NCI-H1694 treated with DMSO at 0.1 percent for 48 hours (cell line): ENCODE results near the gene ZNF304.
A peak's percentile ranks its signal among the peaks of the same experiment; 100 is the strongest.

Experiments
- DNase-seq: peaks from one replicate; lab custom pipeline; 2025; lab: John Stamatoyannopoulos, UW

ZNF304 gene

DNA sequence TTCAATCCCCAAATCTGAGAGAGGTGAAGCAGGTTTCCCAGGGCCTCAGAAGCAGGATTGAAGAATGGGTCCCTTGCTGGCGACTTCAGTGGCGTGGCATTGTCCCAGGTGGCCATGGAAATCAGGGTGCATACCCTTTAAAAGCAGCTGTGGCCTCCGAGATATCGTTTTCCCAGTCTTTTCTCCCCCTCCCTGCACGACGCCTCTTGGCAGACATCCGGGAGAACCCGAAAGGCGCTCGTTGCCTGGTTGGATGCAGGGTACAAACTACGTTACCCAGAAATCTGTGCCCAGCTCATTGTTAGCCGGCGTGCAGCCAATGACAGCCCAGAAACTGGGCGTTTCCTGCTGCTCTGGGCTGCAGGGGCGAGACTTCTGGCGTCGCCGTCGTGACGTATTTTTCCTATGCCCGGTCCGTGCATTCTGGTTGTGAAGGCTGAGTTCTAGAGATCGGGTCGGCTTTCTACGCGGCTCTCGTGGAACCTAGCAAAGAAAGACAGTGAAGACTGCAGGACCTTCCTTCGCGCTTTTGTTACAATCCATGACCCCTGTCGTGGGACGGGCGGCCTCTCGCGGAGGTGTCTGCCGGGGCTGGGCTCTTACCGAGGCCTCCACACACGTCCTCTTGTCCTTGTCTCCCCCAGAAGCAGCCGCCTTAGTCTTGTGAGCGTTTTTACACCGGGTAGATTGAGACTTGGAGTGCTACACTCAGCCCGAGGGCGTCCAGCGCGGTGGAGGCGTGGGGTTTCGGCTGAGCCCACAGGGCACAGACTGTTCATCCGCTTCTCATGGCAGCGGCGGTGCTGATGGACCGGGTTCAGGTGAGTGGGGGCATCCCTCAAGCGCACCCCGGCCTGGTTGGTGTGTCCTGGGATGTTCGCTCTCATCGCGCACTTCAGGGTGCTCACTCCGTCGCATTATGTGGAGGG, at the start of gene ZNF304:
Gene ZNF304, plus strand, starts transcription at position 395 of the 929 bp plus-strand sequence. Its CDS starts 394 bp downstream, at position 789.
- DNase-seq = peak; percentile 86

DNA sequence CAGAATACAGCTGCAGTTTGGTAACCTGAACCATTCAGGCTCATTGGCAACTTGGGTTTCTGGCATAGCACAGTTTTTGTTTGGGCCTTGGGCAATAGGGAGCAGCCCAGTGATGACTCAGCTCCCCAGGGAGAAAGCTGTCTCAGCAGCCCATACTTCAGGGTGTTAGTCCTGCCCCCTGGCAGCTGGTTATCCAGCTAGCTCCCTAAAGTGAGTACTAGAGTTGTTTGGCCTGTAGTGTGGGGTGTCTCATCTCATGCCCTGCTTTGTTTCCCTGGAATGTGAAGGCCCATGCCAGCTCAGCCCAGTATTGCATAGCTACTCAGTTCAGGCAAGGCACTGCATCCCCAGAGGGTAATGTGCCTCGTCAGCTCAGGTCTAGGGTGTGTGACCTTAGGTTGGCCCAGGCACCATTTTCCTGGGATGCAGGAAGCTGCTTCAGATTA, 49.0 kb upstream of the ZNF304 start:
- no peak for DNase-seq

DNA sequence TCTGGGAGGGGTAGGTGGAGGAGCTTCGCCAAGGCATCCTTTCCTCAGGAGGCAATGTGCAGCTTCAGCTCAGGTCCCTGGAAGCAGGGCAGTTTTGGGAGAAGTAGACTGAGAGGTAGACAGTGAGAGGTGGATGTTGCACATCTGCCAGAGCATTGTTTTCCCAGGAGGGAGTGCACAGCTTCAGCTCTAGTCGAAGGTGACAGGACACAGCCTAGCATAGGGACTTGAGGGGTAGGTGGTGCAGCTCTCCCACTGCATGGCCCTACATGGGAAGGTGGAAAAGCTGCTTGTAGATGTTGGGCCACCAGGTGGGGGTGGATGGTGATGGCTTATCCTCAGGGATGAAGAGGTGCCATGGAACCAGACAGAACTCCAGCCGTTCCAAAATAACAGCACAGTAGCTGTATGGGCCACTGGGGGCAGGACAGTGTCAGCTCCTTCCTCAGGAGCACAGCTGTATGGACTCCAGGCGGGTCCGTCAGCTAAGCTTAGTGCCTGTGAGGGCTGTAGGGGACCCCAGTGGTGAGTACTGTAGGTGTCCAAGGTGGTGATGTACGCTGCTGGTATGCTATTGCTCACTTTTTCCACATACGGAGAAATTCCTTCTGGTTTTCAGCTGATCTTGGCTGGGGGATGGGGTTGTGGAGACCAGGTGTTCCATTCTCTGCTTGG, 48.2 kb upstream of the ZNF304 start:
- DNase-seq = no peak

DNA sequence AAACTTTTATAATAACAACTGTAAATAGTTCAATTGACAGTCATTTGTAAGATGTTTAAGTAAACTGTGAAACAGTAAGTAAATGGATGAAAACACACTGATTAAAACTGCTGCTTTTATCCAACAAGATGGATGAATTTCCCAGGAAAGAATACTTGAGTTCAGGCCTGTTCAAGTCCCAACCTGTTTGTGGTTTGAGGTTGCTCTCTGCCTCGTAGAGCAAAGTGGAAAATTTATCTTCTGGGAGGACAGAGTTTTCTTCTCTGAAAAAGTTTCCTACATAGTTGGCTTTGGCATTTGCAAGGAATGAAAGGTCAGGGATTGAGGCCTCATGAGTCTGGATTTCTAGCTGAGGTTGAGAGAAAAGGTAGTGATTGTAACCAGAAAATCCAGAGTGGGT, 46.0 kb upstream of the ZNF304 start:
- no peak for DNase-seq

DNA sequence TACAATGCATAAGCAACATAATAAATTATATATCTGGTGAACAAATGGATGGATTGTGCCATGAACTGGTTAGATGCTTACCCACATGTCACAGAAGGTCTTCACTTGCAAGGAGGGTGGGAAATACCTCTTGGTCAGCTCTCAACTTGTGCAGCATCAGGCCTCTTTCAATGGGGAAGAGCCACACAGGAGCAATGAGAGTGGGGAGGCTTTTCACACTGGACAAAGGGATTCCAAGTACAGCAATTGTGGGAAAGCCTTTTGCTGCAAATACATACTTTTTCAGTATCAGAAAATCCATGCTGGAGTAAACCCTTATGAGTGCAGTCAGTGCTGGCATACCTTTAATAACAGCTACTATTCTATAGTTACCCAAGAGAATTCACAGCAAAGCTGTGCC, 42.6 kb upstream of the ZNF304 start:
- DNase-seq = no peak

DNA sequence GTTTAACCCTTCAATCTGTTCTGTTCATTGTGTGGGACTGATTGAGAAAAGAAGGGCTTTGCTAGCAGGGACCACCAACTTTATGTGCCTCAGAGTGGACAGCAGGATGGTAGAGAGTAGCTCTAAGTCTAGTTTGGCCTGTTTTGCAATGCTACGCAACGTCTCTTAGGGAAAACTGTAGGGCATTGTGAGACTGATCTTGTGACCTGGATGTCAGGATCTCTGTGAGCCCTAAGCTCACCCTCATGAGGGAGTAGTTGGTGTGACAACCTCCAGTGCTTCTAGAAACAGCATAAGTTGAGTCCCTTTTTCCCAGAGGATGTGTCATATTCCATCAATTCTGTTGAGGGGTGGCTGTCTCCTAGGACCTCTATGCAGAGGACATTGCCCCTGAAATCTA, 40.3 kb upstream of the ZNF304 start:
- no peak for DNase-seq

DNA sequence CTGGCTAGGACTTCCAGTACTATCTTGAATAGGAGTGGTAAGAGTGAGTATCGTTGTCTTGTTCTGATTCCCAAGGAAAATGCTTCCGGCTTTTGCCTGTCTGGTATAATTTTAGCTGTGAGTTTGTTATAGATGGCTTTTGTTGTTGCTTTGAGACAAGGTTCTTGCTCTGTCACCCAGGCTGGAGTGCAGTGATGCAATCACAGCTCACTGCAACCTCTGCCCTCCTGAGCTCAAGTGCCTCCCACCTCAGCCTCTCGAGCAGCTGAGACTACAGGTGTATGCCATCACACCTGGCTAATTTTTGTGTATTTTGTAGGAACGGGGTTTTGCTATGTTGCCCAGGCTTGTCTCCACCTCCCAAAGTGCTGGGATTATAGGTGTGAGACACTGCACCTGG, 36.9 kb upstream of the ZNF304 start:
- no peak for DNase-seq

DNA sequence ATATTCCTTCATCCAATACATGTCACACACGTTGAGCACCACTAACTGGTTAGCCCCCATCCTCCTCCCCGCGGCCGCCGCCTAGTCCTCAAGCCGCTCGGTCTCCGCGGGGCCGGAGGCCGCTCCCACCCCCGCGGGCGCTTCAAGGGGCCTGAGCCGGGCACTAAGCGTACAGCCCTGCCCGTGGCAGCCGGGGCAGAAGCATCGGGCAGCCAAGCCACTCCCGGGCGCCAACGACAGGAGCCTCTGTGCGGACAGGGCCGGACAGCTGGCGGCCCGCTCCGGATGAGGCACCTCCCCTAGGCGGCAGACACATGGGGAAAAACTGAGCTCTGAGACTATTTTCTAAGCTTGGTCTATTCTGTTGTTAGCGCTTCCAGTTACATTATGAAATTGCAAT, 33.6 kb upstream of the ZNF304 start:
- no peak for DNase-seq

DNA sequence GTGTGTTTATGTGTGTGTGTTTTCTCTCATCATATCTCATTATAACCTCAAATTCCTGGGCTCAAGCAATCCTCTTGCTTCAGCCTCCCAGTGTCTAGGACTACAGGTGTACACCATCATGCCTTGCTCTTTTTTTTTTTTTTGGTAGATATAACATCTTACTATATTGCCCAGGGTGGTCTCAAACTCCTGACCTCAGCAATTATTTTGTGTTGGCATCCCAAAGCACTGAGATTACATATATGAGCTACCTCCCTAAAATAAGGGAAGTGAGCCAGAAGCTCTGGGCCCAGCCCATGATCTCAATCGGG, 31.2 kb upstream of the ZNF304 start:
- no peak for DNase-seq

DNA sequence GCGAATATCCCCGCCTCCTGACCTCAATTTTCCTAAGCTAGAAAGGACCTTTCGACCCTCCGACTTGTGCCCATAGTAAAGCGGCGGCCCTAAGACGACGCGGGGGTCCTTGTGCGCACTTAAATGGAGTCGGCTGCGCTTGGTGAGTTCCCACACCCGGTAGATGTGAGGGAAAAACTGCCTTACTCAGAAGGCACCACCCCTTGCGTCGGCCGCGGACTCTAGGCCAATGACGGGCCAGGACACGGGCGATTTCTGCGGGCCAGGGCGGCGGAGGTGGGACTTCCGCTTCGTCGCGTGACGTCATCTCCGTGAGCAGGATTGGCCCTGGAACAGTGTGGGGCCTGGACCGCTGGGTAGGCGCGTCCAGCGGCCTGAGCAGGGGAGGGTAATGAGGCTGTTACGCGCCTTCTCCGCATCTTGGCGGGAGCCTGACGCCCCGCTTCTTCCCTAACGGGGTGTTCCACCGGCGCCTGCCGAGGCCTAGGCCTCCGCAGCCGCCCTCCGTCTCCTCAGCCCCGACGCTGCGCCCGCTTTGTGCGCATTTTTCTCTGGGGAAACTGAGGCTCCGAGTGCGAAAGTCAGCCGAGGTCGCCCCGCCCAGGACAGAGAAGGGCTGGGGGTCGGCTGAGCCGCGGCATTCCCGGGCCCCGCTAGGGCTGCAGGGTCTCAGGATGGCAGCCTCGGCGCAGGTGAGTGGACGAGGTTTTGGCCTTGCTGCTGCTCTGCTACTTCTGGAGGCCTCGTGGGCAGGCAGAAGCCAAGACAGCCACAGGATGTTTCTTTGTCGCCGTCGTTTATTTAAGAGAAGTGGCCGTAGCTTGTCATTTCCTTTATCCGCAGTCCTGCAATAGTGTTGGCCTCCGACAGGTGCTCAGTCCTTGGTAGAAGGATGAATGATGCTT, 30.6 kb upstream of the ZNF304 start, which contains the start of gene ZNF543:
Gene ZNF543, plus strand, starts transcription at position 293 of the 905 bp plus-strand sequence. Its CDS starts 382 bp downstream, at position 675.
- DNase-seq = peak; percentile 87

DNA sequence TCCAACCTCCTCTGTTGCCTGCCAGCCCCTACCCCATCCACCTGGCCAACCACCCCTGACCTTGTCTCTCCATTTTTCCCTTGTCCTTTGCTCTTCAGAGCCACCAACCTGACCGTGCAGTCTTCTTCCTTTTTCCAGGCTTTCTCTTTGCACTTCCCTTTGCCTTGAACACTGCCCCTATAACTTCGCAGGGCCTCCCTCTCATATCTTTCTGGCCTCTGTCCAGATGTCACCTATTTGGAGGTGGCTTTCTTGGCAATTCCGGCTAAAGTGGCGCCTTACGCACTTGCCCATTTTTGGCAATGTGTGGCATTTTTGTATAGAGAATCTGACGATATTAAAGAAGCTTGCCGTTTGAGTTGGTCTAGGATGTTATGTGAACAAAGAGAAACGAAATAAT, 30.0 kb upstream of the ZNF304 start:
- no peak for DNase-seq

DNA sequence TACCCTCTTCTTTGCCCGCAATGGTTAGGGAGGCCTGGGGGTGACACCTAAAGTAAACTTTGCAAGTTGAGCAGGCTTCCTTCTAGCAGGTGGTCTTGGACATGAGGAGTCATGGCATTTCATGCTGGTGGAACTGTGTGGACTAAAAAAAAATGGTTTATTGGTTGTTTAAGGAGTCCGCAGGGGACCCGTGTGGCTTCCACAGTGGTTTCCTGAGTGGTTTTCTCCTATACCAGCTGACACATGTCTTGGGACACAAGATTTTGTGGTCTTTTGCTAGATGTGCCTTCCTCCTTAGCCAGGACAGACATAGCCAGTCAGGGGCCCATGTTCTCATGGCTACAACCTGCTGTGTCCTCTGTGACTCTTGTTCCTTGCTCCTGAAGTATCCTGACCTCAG, 29.3 kb upstream of the ZNF304 start:
- no peak for DNase-seq

DNA sequence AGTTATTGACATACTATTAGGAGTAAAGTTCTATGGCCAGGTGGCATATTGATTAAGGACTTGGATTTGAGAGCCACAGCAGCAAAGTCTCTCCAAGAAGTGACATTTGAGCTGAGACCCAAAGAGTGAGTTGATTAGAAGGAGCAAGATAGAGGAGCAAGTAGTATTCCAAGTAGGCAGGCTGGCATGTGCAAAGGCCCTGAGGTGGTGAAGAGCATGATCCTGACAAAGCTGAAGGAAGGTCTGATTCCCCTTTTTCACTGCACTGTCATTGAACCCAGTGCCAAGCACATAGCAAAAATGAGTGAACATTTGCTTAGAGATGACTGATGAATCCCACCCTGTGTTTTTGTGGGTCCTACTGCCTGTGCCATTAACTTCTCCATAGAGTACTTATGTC, 26.1 kb upstream of the ZNF304 start:
- DNase-seq = no peak

DNA sequence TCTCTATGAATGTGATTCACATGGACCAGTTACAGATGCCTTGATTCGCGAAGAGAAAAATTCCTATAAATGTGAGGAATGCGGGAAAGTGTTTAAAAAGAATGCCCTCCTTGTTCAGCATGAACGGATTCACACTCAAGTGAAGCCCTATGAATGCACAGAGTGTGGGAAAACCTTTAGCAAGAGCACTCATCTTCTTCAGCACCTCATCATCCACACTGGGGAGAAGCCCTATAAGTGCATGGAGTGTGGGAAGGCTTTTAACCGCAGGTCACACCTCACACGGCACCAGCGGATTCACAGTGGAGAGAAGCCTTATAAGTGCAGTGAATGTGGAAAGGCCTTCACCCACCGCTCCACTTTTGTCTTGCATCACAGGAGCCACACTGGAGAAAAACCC, 23.1 kb upstream of the ZNF304 start:
- DNase-seq = no peak

DNA sequence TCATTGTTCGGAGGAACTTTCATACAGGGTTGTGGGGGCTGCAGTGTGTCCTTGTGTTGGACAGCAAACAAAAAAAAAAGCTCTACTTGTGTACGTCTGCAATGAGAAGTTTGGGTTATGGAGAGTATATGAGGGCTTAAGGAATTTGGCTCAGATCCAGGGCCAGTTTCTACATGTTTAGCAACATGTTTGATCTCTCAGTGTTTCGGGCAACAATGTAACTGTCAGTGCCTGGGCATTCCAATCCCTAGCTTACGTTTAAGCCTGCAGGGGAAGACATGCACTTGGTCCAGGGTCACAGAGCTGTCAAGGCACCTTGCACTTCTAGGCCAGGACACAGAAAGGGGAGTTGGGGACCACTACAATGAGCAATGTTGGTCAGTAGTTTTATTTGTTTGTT, 16.9 kb upstream of the ZNF304 start:
- no peak for DNase-seq

DNA sequence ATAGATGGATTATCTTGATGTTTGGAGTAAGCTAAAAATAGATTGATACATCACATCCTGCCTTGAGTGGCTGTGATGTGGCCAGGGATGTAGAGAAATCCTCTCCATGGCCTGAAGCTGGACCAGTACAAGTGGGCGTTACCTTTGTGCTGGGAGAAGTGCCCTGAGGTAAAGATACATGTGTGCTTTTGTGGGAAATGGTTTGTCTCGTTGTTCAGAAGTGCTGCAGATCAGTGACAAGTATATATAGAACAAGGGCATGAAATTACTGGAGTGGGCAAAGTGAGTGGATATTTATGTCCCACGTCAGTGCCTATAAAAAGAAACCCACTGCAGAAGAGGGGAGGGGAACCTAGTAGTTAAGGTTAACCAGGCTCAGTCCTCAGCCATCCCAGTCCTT, 12.2 kb upstream of the ZNF304 start:
- DNase-seq = no peak

DNA sequence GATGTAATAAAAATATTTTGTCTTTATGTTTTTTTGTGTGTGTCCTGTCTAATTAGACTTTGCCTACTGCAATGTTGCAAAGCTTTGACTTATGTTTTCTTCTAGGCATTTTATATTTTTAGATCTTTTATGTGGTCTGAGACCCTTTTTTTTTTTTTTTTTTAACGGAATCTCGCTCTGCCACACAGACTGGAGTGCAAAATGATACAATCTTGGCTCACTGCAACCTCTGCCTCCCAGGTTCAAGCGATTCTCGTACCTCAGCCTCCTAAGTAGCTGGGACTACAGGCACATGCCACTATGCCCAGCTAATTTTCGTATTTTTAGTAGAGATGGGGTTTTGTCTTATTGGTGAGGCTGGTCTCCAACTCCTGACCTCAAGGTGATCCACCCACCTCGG, 8.5 kb upstream of the ZNF304 start:
- DNase-seq = no peak

DNA sequence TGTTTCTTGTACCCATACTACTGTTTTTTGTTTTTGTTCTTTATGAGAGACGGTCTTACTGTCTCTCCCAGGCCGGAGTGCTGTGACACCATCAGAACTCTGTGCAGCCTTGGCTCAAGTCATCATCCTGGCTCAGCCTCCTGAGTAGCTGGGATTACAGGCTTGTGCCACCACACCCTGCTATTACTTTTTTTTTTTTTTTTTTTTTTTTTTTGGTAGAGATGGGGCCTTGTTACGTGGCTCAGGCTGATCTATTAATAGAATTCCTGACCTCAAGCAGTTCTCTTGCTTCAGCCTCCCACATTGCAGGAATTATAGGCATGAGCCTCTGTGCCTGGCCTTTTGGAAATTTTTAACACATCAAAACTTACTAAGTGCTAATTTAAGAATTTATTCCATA, 2.9 kb upstream of the ZNF304 start:
- no peak for DNase-seq

DNA sequence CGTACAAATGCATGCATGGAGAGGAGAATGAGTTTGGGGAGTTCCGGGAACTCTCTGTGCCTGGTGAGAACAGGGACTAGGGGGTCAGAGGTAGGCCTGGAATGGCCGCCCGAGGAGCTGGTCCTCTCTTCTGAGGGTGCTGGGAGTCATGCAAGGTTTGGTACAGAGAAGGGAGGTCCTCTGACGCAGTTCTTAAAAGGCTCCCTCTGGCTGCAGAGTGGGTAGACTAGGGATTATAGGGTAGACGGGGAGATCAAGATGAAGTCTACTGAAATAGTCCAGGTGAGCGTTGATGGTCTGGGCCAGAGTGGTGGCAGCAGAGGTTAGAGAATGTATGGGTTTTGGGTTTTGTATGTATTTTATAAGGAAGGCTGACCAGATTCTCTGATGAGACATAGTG, 796 bp downstream of the ZNF304 start:
- no peak for DNase-seq

DNA sequence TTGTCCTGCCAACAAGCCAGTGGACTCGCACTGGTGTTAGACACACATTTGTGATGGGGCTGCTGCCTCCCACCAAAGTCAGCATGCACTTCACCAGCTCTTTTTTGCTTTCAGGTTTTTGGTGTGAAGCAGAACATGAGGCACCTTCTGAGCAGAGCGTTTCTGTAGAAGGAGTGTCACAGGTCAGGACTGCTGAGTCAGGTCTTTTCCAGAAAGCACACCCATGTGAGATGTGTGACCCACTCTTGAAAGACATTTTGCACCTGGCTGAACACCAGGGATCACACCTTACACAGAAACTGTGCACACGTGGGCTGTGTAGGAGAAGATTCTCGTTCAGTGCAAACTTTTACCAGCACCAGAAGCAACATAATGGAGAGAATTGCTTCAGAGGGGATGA, 4.8 kb downstream of the ZNF304 start:
- no peak for DNase-seq

DNA sequence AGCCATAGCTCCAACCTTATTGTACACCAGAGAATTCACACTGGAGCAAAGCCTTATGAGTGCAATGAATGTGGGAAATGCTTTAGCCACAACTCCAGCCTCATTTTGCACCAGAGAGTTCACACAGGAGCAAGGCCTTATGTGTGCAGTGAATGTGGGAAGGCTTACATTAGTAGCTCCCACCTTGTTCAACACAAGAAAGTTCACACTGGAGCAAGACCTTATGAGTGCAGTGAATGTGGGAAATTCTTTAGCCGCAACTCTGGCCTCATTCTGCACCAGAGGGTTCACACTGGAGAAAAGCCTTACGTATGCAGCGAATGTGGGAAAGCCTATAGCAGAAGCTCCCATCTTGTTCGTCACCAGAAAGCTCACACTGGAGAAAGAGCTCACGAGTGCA, 6.3 kb downstream of the ZNF304 start:
- no peak for DNase-seq

DNA sequence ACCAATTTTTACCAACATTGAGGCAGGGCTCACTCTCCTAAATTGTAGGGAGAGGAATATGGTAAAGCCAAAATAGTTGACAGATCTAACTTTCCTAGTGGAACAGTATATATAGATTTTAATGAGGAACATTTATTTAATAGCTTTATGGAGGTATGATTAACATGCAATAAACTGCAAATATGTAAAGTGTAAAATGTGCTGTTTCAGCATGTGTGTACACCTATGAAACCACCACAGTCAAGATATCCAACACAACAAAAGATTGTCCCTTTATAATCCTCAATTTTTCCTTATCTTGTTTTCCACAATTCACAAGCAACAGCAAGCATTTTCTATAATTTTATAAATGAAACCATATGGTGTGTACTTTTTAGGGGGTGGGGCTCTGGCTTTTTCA, 8.2 kb downstream of the ZNF304 start:
- DNase-seq = no peak
